DND-41 (cell line): ENCODE data around the gene PSENEN.

ENCODE experiments used
- CTCF ChIP-seq: IDR thresholded peaks from 2 replicates; pipeline ENCODE4 v1.5.1; 2012; ENCODE audit warnings: borderline replicate concordance, low read length, moderate library complexity, mild to moderate bottlenecking; ENCODE audit not compliant: poor library complexity, severe bottlenecking; ENCODE audit errors: extremely low read depth
- EZH2 ChIP-seq: IDR thresholded peaks from 3 replicates; pipeline ENCODE4 v1.6.1; 2012; ENCODE audit warnings: borderline replicate concordance, low read depth, mild to moderate bottlenecking, moderate library complexity, low read length, inconsistent platforms; ENCODE audit not compliant: severe bottlenecking

GRCh38 chr19:35741203-35741515, 4.3 kb upstream of the PSENEN start:
- TF ChIP-seq CTCF = no peak
- no peak for TF ChIP-seq EZH2
